Vagina (tissue), 2 donors: ENCODE measurements around the gene MYO18A.

Experiments
- POLR2A ChIP-seq, 2 donors: fragments of 450-650 bp; IDR thresholded peaks; one replicate each; pipeline ENCODE4 v1.6.1; 2017; ENCODE audit warnings: antibody characterized with exemption in 2 of 2, mild to moderate bottlenecking in 2 of 2, moderate library complexity in 2 of 2
- POLR2AphosphoS5 ChIP-seq, 2 donors: sonication (generic); formaldehyde crosslinking; IDR thresholded peaks; one replicate each; pipeline ENCODE4 v1.9.0; 2017; ENCODE audit warnings: antibody characterized with exemption in 2 of 2, mild to moderate bottlenecking in 2 of 2, low read depth in 1 of 2; ENCODE audit not compliant: insufficient read depth in 1 of 2

GRCh38 chr17:29197516-29198272 is 17.5 kb upstream of the MYO18A start:
- TF ChIP-seq POLR2A (IDR thresholded peaks at IDR 0.05), result no peak
- TF ChIP-seq POLR2AphosphoS5 (IDR thresholded peaks at IDR 0.05; ENCODE audit: insufficient read depth in 1 of 2, low read depth in 1 of 2), result no peak
